ENCODE data around the gene CALM3.
A peak's percentile ranks its signal among the peaks of the same experiment; 100 is the strongest.

Gene CALM3

GRCh38 chr19:46639358-46640182 lies 38.4 kb downstream of the CALM3 start:
- no peak for DNase-seq

DNA sequence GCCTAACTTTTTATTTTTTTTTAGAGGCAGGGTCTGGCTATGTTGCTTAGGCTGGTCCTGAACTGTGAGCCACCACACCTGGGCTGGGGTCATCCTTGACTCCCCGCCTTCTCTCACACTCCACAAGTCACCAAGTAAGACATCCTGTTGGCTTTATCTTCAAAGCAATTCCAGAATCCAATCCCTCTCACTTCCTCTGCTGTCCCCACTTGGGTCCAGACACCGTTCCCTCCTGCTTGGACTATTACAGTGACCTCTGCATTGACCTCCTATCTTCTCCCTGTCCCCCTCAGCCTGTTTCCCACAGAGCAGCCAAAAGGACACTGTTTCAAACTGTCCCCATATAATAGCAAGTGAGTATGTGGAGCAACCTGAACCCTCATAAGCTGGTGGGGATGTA lies 39.5 kb downstream of the CALM3 start:
- no peak for DNase-seq

- no peak for DNase-seq
Measured at GRCh38 chr19:46644720-46645119, 43.6 kb downstream of the CALM3 start.

DNA sequence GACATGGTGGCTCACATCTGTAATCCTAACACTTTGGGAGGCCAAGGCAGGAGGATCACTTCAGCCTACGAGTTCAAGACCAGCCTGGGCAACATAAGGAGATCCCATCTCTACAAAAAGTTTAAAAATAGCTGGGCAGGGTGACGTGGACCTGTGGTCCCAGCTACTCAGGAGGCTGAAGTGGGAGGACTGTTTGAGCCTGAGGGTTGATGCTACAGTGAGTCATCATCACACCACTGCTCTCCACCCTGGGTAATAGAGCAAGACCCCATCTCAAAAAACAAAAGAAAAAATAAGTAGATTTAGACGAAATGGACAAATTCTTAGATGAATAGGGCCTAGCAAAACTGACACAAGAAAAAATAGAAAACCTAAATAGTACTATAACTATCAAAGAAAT lies 45.3 kb downstream of the CALM3 start:
- no peak for DNase-seq

DNA sequence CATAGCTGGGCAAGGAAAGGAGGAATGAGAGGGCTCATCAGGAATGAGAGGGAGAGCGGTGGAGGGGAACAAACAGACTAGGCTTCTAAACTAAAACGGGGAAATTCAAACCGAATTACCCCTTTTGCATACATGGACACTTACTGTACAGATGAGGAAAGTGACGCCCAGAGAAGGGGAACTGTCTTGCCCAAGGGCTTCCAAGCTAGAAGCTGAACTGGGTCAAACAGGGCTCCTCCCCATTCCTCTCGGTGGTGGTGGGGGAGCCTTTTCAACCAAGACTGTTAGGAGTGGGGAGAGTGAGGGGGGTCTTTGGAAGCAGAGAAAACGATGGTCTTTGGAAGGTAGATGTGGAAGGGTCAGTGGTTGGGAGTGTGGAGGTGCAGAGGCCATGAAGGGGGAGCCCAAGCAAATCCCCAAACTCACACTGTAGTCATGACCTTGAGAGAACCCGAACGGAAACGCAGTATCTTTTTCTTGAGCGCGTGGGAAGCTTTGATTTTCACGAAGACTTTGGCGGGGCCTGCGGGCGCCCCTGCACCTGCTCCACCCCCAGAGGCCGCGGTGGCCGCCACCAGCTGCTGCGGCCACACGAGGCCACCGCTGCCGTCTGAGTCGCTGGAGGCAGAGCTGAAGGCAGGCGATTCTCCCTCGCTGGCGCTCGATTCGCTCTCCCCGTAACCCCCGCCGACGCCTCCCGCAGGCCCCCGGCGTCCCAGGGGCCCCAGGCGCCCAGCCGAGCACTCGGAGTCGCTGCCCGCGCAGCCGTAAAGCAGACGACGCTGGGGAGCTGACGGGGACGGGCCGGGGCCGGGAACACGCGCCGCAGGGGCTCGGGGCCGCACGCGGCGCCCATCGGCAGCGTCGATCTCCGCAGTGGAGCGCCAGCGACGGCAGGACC lies 47.2 kb downstream of the CALM3 start:
- peak in 2 of 6 experiments; percentile 31 to 34 for DNase-seq

GRCh38 chr19:46648961-46649960 lies 48.1 kb downstream of the CALM3 start:
- DNase-seq: no peak

GRCh38 chr19:46650445-46650844 lies 49.3 kb downstream of the CALM3 start:
- DNase-seq: no peak

GRCh38 chr19:46654621-46655152 lies 53.6 kb downstream of the CALM3 start:
- no peak for DNase-seq

- no peak for DNase-seq
Measured at GRCh38 chr19:46656541-46656940, 55.4 kb downstream of the CALM3 start.

DNA sequence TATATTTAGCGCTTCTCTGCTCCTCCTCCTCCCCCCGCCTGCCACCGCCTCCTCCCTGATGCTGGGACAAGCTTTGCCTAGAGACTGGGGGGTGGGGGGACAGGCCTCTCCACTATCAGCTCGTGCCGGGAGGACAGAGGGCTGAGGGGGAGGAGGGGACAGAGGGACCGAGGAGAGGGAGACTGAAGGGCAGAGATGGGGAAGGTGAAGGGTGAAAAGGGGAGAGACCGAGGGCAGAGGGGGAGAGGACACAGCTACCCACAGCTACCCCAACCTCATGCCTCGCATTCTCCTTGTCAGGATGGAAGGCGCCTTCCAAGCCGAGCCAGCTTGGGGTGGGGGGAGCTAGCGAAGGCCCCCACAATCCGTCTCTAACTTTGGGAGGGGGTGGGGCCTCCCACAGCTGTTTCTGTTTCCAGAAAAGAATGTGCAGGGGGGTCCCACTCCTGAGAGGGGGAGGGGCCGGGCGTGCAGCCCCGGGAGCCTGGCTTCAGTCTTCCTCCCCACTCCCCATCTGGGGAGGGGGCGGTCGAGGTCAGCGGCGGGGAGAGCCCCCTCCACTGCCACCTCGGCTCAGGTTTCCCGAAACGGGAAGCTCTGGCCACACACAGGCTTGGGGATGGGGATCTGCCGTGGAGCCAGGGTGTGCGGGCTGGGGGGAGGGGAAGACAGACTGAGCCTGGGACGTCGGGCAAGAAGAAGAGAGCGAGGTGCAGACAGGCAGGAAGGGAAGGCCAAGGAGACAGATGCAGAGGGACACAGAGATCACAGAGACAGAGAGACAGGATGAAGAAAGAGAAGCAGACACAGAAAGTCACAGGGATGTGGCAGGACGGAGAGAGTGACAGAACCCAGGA lies 58.2 kb downstream of the CALM3 start:
- DNase-seq: peak in 2 of 6 experiments; percentile 7 to 16

DNA sequence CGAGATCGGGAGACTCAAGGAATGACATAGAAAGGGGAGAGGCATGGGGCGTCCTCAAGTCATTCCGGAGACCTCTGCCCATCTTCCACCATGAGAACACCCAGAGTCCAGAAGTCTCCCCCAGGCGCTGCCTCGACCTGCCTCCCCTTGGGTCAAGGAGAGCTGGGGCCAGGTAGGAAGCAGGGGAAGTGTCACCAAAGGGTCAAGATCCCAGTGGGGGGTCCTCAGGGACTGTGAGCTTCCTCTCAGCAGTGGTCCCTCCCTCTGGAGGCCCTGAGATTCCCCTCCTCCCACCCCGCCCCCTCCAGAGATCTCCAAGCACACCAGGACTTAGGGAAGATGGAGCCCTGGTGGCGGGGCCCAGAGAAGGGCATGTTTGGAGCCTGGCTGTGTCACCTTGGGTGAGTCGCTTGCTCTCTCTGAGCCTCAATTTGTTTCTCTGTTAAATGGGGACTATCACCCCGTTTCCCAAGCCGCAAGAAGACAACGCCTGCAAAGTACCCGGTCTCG lies 58.9 kb downstream of the CALM3 start:
- no peak for DNase-seq
